Adrenal gland (tissue), 12 donors: Measurements from ENCODE around the gene SAMD4B. TPM values are rescaled to one million over a fixed set of nuclear protein-coding genes. Genes with fewer than 3 reads are reported as not detected.

ENCODE experiments used
- DNase-seq, 7 donors: peaks; one replicate each; pipeline ENCODE4 v3.0.0-alpha.2; 2019 to 2020
- H3K27ac ChIP-seq, 5 donors: fragments of 200-600 bp; sonication (generic) in 4 of 5; 1 replicate in 3 of 5; 2 replicates in 2 of 5; pipeline versions ENCODE4 v1.5.1 to v1.8.0; 2016 to 2020; ENCODE audit warnings: mild to moderate bottlenecking in 1 of 5
- H3K27me3 ChIP-seq: fragments of 200-600 bp; 2 replicates; pipeline ENCODE4 v1.8.0; 2021
- H3K36me3 ChIP-seq, 2 donors: fragments of 200-600 bp; replicated peaks in 1 of 2; 1 replicate in 1 of 2; 2 replicates in 1 of 2; pipeline versions ENCODE4 v1.5.1 to v1.8.0; 2018 to 2022
- H3K4me1 ChIP-seq, 2 donors: fragments of 200-600 bp; replicated peaks in 1 of 2; 1 replicate in 1 of 2; 2 replicates in 1 of 2; pipeline versions ENCODE4 v1.5.1 to v1.8.0; 2018 to 2021
- H3K4me3 ChIP-seq, 4 donors: fragments of 200-600 bp; sonication (generic) in 3 of 4; one replicate each; pipeline ENCODE4 v1.5.1; 2016 to 2018
- H3K9me3 ChIP-seq, 3 donors: fragments of 200-600 bp; sonication (generic) in 1 of 3; replicated peaks in 1 of 3; 1 replicate in 2 of 3; 2 replicates in 1 of 3; pipeline versions ENCODE4 v1.5.1 to v1.8.0; 2016 to 2021
- POLR2A ChIP-seq, 2 donors: fragments of 450-650 bp; IDR thresholded peaks; one replicate each; pipeline ENCODE4 v1.6.1; 2017; ENCODE audit warnings: antibody characterized with exemption in 2 of 2, mild to moderate bottlenecking in 2 of 2, moderate library complexity in 1 of 2
- WGBS, 4 donors: extraction: QIAGEN DNeasy Blood & Tissue Kit in 2 of 4; methylation state at CpG; one replicate each; pipeline versions ENCODE4 v1.1.5 to v1.1.7; 2013 to 2017; 5-methylcytosine and 5-hydroxymethylcytosine counted together
- intact Hi-C, 2 donors: fragments of 100-400 bp; cut with DNase I; formaldehyde crosslinking; loops; one replicate each; pipeline versions ENCODE4 v1.14.1 to v1.15.0; 2022 to 2023
- polyA plus RNA-seq, 3 donors: library from polyadenylated mRNA; stranded (reverse); fragments of 200-250 nt in 2 of 3; fragments of 350-450 nt in 1 of 3; fragmentation: Illumina TruSeq in 1 of 3; extraction: RNeasy Lipid Tissue Mini Kit (QIAGEN cat#74804) in 1 of 3; gene quantifications; one replicate each; pipeline ENCODE4 v1.2.3, GENCODE V29; 2013 to 2014
- total RNA-seq, 9 donors: library from RNA; depleted of rRNA in 4 of 9; stranded (reverse); fragments of >200 nt in 4 of 9; fragments of 120-200 nt in 1 of 9; fragmentation: NEBNext Ultra II Directional in 1 of 9; extraction: Animal tissue kit (Norgen Biotek cat#: 25700) in 1 of 9; gene quantifications; one replicate each; pipeline versions ENCODE4 v1.1.0 to v1.2.4, GENCODE V29; 2013 to 2023
- TF ChIP-seq, protein P1 (sequence below), 6 experiments: fragments of 450-650 bp in 4 of 6; fragments of 200-600 bp in 2 of 6; sonication (generic) in 1 of 6; IDR thresholded peaks; 1 replicate in 5 of 6; 2 replicates in 1 of 6; pipeline versions ENCODE4 v1.5.1 to v1.8.0; 2016 to 2021; ENCODE audit warnings: antibody characterized with exemption in 6 of 6, mild to moderate bottlenecking in 2 of 6, moderate library complexity in 1 of 6
- donor health status: healthy with polysubstance abuse.
- donor health status: Bipolar disorder and iron deficiency.
- donor health status: DM: yes; HTN: yes; CAD: no.
- donor health status: DM: no; HTN: no; CAD: no.
- donor health status: DM: no; HTN: no; CAD: no.
- donor health status: DM: yes; HTN: yes; CAD: no.

Gene SAMD4B
- total and polyA plus RNA-seq, 12 donors = 37.9 to 280 (median 98.6) TPM

- H3K4me1 ChIP-seq = peaks cover 8 to 24% of the 10 kb centered on the region in 2 donors
- 3 to 13% (median 5%) methylated on average over 11 to 52 of the region's 54 CpGs for WGBS, 4 donors
- intact Hi-C loops = no loop called here
- no peaks in the 10 kb centered on the region for H3K9me3 ChIP-seq
- TF ChIP-seq POLR2A (IDR thresholded peaks at IDR 0.05) = no peak
- TF ChIP-seq, protein P1, sequence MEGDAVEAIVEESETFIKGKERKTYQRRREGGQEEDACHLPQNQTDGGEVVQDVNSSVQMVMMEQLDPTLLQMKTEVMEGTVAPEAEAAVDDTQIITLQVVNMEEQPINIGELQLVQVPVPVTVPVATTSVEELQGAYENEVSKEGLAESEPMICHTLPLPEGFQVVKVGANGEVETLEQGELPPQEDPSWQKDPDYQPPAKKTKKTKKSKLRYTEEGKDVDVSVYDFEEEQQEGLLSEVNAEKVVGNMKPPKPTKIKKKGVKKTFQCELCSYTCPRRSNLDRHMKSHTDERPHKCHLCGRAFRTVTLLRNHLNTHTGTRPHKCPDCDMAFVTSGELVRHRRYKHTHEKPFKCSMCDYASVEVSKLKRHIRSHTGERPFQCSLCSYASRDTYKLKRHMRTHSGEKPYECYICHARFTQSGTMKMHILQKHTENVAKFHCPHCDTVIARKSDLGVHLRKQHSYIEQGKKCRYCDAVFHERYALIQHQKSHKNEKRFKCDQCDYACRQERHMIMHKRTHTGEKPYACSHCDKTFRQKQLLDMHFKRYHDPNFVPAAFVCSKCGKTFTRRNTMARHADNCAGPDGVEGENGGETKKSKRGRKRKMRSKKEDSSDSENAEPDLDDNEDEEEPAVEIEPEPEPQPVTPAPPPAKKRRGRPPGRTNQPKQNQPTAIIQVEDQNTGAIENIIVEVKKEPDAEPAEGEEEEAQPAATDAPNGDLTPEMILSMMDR (IDR thresholded peaks at IDR 0.05) = no peak
- peaks cover 0 to 13% of the 10 kb centered on the region in 2 donors for H3K36me3 ChIP-seq
- peak overlapping the region in 3 of 4 donors; percentile 60 to 75 (median 74) for H3K4me3 ChIP-seq
- H3K27me3 ChIP-seq = no peaks in the 10 kb centered on the region
- peak in 6 of 7 donors; percentile 44 to 72 (median 62) for DNase-seq
- peak overlapping the region in 4 of 5 donors; percentile 52 to 93 (median 72) for H3K27ac ChIP-seq
These were observed 71.2 kb downstream of the SAMD4B start for GRCh38 chr19:39413272-39413910.

- TF ChIP-seq, protein P1 (IDR thresholded peaks at IDR 0.05) = peak in 1 of 6 experiments; percentile 11
- TF ChIP-seq POLR2A (IDR thresholded peaks at IDR 0.05) = no peak
- Histone ChIP-seq H3K27me3 (no peaks in the 10 kb centered on the region), H3K9me3 (no peaks in the 10 kb centered on the region), H3K36me3 (peaks cover 0 to 10% of the 10 kb centered on the region in 2 donors), H3K4me3 (peak overlapping the region in 2 of 4 donors; percentile 60 to 75), H3K27ac (peak overlapping the region in 4 of 5 donors; percentile 52 to 93 (median 72)), H3K4me1 (peaks cover 8 to 20% of the 10 kb centered on the region in 2 donors)
- WGBS, 4 donors = 53 to 63% (median 61%) methylated on average over 9 to 18 of the region's 18 CpGs
- intact Hi-C loops = no loop called here
- DNase-seq = peak in 3 of 7 donors; percentile 43 to 58 (median 45)
These were observed 71.8 kb downstream of the SAMD4B start for GRCh38 chr19:39413911-39414608.

DNA sequence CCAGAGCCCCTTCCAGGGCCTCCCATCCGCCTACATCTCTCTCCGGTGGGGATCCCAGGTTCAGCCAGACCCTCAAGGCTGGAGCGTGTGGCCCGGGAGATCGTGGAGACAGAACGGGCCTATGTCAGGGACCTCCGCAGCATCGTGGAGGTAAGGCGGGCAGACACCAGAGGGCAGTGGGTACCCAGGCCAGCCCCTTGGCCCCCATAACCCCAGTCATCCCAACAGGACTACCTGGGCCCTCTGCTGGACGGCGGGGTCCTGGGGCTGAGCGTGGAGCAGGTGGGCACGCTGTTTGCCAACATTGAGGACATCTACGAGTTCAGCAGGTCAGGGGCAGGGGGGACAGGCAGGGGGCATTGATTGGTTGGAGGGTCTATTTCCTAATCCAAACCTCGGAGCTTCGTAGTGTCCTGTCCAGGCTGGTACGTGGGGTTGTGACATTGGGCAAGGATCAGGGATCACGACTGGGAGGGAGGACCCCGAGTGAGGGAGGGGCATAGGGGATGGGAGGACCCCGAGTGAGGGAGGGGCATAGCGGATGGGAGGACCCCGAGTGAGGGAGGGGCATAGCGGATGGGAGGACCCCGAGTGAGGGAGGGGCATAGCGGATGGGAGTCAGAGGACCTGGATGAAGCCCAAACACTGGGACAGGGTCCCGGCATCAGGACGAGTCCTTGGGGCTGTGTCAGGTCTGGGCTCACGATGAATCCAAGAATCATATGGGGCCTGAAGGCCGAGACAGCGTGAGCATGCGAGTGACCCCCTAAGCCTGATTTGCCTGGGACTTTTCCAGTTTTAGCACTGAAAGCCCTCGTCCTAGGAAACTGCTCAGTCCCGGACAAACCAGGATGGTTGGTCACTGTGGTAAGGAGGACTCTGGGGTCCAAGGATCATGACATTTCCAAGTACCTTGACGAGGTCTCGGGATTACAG, 73.2 kb downstream of the SAMD4B start:
- peaks cover 0 to 10% of the 10 kb centered on the region in 2 donors for H3K36me3 ChIP-seq
- peak overlapping the region in 1 of 5 donors; percentile 93 for H3K27ac ChIP-seq
- no peaks in the 10 kb centered on the region for H3K27me3 ChIP-seq
- intact Hi-C loops = no loop called here
- peaks cover 3 to 13% of the 10 kb centered on the region in 2 donors for H3K4me1 ChIP-seq
- WGBS, 4 donors = 61 to 76% (median 71%) methylated on average over 24 to 35 of the region's 35 CpGs
- TF ChIP-seq, protein P1 (IDR thresholded peaks at IDR 0.05) = peak in 1 of 6 experiments; percentile 2
- no peak for TF ChIP-seq POLR2A (IDR thresholded peaks at IDR 0.05)
- no peaks in the 10 kb centered on the region for H3K9me3 ChIP-seq
- DNase-seq = no peak
- H3K4me3 ChIP-seq = peak overlapping the region in 1 of 4 donors; percentile 75
